ENCODE measurements around the gene SRBD1.
A peak's percentile ranks its signal among the peaks of the same experiment; 100 is the strongest.

Gene SRBD1

DNA sequence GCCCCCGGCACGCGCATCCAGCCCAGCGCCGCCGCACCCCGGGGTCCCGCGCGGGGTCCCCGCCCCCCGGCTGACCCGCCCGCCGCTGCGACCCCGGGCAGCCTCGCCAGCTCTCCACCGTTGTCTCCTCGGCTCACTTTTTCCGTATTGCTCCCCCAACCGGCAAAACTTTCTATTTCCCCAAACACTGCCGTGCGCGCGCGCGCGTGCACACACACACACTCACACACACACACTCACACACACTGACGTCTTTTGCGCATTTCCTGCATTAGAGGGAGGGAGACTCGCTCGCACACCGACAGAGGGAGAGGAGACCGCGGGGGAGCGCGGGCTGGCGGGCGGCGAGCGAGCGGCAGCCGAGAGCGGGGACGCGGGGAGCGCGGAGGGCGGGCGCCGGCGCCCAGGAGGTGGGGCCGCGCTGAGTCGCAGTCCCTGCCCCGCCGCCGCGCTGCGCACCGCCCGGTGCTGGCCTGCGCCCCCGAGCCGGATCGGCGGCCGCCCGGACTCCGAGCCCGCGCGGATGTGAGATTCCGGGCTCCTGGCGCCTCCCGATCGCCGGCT, 39.9 kb upstream of the SRBD1 start:
- in situ Hi-C loops (cut with HindIII; ENCODE audit: low sequenced_read_pairs): no loop called here
- TF ChIP-seq, protein P1, sequence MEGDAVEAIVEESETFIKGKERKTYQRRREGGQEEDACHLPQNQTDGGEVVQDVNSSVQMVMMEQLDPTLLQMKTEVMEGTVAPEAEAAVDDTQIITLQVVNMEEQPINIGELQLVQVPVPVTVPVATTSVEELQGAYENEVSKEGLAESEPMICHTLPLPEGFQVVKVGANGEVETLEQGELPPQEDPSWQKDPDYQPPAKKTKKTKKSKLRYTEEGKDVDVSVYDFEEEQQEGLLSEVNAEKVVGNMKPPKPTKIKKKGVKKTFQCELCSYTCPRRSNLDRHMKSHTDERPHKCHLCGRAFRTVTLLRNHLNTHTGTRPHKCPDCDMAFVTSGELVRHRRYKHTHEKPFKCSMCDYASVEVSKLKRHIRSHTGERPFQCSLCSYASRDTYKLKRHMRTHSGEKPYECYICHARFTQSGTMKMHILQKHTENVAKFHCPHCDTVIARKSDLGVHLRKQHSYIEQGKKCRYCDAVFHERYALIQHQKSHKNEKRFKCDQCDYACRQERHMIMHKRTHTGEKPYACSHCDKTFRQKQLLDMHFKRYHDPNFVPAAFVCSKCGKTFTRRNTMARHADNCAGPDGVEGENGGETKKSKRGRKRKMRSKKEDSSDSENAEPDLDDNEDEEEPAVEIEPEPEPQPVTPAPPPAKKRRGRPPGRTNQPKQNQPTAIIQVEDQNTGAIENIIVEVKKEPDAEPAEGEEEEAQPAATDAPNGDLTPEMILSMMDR (IDR thresholded peaks at IDR 0.05; ENCODE audit: low read depth, low read length, missing control alignments): peak; percentile 44
- DNase-seq (ENCODE audit: low read depth): peak; percentile 94
- peak overlapping the region; percentile 53 for H3K4me3 ChIP-seq (ENCODE audit: low read depth, low read length)

DNA sequence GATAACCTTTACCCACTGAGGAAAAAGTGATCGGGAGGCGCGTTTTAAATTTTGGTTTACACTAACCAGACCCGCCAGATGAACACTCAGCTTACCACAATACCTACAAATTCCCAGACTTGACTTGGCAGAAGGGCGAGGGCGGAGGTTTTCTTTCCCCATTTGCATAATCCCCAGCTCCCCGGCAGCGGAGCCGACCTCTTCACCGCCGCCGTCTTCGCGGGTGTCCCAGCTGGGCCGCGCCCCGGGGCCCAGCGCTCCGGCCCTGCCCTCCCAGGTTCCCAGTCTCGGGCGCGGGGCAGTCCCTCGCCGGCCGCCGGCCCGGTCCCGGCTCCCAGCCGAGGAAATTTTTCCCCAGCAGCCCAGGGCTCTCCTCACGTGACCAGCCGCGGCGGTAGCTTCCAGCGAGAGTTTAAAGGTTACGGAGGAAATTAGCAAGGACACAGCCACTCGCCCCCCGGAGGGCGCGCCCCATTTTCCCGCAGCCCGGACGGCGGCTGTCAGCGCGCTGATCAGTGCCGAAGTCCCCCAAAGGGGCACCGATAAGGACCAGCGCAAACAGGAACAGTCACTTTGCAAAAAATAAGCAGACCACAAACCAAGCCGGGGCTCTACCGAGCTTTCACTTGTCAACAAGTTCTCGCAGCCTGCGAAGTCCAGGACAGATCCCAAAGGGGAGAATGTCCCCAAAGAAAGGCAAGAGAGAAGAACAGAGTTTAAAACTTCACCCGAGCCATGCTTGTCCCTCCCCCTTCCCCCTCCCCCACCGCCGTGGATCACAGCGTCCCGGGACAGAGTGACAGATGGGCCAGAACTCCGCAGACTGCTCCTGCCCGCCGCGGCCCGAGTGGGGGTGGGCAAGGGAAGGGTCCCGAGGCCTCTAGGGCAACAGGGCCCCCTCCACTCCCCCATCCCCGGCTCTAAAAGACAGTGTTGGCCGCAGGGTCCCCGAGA, 39.1 kb upstream of the SRBD1 start:
- in situ Hi-C loops (cut with HindIII; ENCODE audit: low sequenced_read_pairs): loop anchor here (5.0 to 25.0 kb wide), 3 partner anchors 97 to 712 kb away; no protein-coding TSS in a partner anchor
- DNase-seq (ENCODE audit: low read depth): no peak
- H3K4me3 ChIP-seq (ENCODE audit: low read depth, low read length): peak overlapping the region; percentile 53
- TF ChIP-seq, protein P1 (IDR thresholded peaks at IDR 0.05; ENCODE audit: low read depth, low read length, missing control alignments): no peak

DNA sequence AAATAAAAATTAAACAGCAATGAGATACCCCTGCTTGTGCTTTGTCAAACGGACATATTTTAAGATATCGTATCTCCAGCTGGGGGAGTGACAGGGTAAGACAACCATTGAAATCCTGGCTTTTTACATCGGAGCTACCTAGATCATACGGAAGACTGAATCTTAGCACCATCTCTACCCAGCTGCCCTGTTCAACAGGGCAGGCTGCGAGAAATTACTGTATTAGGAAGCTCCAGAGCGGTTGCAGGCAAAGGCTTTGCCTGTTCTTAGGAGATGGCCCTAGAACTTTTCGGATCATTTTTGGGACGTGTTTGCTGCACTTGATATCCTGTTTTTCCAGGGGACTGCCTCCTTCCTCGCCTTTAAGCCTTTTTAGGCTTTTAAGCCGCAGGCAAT, 38.4 kb upstream of the SRBD1 start:
- no peak for DNase-seq (ENCODE audit: low read depth)
- TF ChIP-seq, protein P1 (IDR thresholded peaks at IDR 0.05; ENCODE audit: low read depth, low read length, missing control alignments): no peak
- in situ Hi-C loops (cut with HindIII; ENCODE audit: low sequenced_read_pairs): loop anchor here (5.0 to 25.0 kb wide), 3 partner anchors 98 to 713 kb away; no protein-coding TSS in a partner anchor
- H3K4me3 ChIP-seq (ENCODE audit: low read depth, low read length): peak overlapping the region; percentile 53

DNA sequence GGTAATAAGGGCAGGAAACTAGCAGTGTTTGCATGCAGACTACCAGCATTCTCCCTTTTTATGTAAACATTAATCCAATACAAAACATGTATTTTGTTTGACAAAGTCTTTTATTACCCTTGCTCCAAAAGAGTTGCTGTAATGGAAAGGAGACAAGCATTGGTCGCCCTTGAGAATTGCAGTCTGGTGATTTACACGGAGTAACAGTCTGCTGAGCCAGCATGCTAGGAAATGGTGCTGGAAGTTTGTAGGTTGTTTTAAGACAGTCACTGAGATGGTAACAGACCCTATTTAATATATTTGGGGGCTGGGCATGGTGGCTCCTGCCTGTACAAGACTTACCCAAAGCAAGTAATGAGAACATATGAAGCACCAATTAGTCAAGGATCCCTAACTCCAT, 37.6 kb upstream of the SRBD1 start:
- H3K4me3 ChIP-seq (ENCODE audit: low read depth, low read length): no peak overlapping the region
- in situ Hi-C loops (cut with HindIII; ENCODE audit: low sequenced_read_pairs): loop anchor here (5.0 to 25.0 kb wide), 3 partner anchors 99 to 714 kb away; no protein-coding TSS in a partner anchor
- no peak for DNase-seq (ENCODE audit: low read depth)
- TF ChIP-seq, protein P1 (IDR thresholded peaks at IDR 0.05; ENCODE audit: low read depth, low read length, missing control alignments): no peak

DNA sequence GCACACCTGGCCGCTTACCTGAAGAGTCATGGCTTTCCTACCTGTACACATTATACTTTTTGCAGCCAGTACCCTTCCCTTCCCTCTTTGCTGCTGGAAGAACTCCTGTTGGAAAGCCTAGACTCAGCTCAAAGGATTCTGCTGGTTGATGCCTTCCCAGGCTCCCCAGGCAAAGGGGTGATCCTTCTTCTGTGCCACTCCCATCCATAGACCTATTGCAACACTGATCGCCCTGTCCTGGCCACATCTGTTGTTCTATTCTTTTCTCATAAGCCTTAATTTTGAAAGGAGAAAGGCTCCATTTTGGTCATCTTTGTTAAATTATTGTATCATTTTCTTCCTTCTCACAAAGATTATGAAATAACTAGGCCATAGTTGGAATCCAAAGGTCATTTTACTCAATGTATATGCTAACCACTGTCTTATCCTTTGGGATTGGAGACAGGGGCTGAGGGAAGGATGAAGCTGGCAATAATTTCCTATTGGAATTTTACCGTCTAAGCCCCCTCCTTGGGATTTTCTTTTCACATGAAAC, 37.0 kb upstream of the SRBD1 start:
- in situ Hi-C loops (cut with HindIII; ENCODE audit: low sequenced_read_pairs): loop anchor here (5.0 to 25.0 kb wide), 3 partner anchors 99 to 714 kb away; no protein-coding TSS in a partner anchor
- DNase-seq (ENCODE audit: low read depth): no peak
- no peak overlapping the region for H3K4me3 ChIP-seq (ENCODE audit: low read depth, low read length)
- TF ChIP-seq, protein P1 (IDR thresholded peaks at IDR 0.05; ENCODE audit: low read depth, low read length, missing control alignments): no peak

DNA sequence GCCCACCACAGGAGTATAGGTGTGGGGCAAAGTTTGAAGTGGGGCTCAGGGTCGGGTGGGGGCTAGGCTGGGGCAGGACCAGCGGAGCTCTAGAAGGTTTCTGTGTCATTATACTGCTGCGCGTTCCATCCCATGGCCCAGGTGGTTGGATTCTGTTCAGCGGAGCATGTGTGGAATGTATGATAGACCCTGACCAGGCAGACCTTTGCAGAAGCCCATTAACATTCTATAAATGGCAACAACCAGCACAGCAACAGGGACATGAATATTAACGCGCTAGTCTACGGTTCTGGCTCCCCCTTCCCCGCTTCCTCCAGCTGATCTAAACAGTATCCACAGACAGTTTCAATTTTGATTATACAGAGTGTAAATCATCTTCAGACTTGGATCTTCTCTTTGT, 36.3 kb upstream of the SRBD1 start:
- no peak for DNase-seq (ENCODE audit: low read depth)
- TF ChIP-seq, protein P1 (IDR thresholded peaks at IDR 0.05; ENCODE audit: low read depth, low read length, missing control alignments): no peak
- in situ Hi-C loops (cut with HindIII; ENCODE audit: low sequenced_read_pairs): loop anchor here (5.0 to 25.0 kb wide), 3 partner anchors 100 to 715 kb away; no protein-coding TSS in a partner anchor
- no peak overlapping the region for H3K4me3 ChIP-seq (ENCODE audit: low read depth, low read length)

Measured in astrocyte of the cerebellum (primary cell).